ENCODE results near the gene SEPTIN14. TPM values are rescaled to one million over a fixed set of nuclear protein-coding genes. Genes with fewer than 3 reads are reported as not detected.

SEPTIN14 gene
- total RNA-seq, 1 experiment from 2014 or later: not detected

DNA sequence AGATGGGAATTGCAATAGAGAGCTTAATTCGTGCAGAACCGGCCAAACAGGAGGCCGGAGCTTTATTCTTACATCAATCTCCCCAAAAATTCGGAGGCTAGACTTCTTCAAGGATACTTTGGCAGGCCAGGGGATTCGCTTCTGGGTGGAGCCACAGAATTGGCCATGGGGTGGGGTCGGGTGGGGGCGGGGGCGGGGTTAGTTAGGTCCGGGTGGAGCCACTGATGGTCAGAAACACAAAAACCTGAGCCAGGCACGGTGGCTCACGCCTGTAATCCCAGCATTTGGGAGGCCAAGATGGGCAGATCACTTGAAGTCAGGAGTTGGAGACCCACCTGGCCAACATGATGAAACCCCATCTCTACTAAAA lies 87.5 kb downstream of the SEPTIN14 start:
- in situ Hi-C loops (cut with HindIII; ENCODE audit: low pct_unique_long_range_greater_than_20kb, low sequenced_read_pairs) (no loop called here), intact Hi-C loops (cut with micrococcal nuclease; ENCODE audit: unreplicated experiment) (no loop called here)
- Histone ChIP-seq H3K9me3 (ENCODE audit: control insufficient read depth, insufficient read depth, low read depth, low read length) (no peaks in the 10 kb centered on the region), H3K4me3 (ENCODE audit: low read depth in 2 of 2, low read length in 2 of 2) (peak overlapping the region in 1 of 2 experiments; percentile 20; a peak in 1 of 4 replicates), H3K4me1 (ENCODE audit: control insufficient read depth, insufficient read depth, low read length) (peaks cover 23% of the 10 kb centered on the region), H3K27ac (ENCODE audit: low read length) (peak overlapping the region; percentile 78), H3K27me3 (ENCODE audit: control insufficient read depth, insufficient read depth, low read length) (no peaks in the 10 kb centered on the region), H3K36me3 (ENCODE audit: control insufficient read depth, insufficient read depth, low read length) (no peaks in the 10 kb centered on the region)
- TF ChIP-seq, protein P1, sequence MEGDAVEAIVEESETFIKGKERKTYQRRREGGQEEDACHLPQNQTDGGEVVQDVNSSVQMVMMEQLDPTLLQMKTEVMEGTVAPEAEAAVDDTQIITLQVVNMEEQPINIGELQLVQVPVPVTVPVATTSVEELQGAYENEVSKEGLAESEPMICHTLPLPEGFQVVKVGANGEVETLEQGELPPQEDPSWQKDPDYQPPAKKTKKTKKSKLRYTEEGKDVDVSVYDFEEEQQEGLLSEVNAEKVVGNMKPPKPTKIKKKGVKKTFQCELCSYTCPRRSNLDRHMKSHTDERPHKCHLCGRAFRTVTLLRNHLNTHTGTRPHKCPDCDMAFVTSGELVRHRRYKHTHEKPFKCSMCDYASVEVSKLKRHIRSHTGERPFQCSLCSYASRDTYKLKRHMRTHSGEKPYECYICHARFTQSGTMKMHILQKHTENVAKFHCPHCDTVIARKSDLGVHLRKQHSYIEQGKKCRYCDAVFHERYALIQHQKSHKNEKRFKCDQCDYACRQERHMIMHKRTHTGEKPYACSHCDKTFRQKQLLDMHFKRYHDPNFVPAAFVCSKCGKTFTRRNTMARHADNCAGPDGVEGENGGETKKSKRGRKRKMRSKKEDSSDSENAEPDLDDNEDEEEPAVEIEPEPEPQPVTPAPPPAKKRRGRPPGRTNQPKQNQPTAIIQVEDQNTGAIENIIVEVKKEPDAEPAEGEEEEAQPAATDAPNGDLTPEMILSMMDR (IDR thresholded peaks at IDR 0.05): no peak
- TF ChIP-seq TCF7L2 (IDR thresholded peaks at IDR 0.05; ENCODE audit: low read depth, low read length): no peak
- TF ChIP-seq SIN3A (IDR thresholded peaks at IDR 0.05; ENCODE audit: borderline replicate concordance, insufficient read depth, low read depth, low read length): no peak
- TF ChIP-seq, protein P2, sequence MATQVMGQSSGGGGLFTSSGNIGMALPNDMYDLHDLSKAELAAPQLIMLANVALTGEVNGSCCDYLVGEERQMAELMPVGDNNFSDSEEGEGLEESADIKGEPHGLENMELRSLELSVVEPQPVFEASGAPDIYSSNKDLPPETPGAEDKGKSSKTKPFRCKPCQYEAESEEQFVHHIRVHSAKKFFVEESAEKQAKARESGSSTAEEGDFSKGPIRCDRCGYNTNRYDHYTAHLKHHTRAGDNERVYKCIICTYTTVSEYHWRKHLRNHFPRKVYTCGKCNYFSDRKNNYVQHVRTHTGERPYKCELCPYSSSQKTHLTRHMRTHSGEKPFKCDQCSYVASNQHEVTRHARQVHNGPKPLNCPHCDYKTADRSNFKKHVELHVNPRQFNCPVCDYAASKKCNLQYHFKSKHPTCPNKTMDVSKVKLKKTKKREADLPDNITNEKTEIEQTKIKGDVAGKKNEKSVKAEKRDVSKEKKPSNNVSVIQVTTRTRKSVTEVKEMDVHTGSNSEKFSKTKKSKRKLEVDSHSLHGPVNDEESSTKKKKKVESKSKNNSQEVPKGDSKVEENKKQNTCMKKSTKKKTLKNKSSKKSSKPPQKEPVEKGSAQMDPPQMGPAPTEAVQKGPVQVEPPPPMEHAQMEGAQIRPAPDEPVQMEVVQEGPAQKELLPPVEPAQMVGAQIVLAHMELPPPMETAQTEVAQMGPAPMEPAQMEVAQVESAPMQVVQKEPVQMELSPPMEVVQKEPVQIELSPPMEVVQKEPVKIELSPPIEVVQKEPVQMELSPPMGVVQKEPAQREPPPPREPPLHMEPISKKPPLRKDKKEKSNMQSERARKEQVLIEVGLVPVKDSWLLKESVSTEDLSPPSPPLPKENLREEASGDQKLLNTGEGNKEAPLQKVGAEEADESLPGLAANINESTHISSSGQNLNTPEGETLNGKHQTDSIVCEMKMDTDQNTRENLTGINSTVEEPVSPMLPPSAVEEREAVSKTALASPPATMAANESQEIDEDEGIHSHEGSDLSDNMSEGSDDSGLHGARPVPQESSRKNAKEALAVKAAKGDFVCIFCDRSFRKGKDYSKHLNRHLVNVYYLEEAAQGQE (IDR thresholded peaks at IDR 0.05; ENCODE audit: insufficient read depth in 1 of 2, low read depth in 2 of 2, low read length in 1 of 2): no peak
- TF ChIP-seq POLR2AphosphoS5 (IDR thresholded peaks at IDR 0.05; ENCODE audit: low read depth, low read length): no peak
- ATAC-seq (0 out of 2 replicates have a peak, but pooled peaks have one; percentile 5), DNase-seq (ENCODE audit: low read depth, low spot score) (no peak)
- ChIA-PET CTCF (no interaction called here), POLR2A (interaction anchor here (0.7 kb wide), 1 partner anchor 57 kb away, joined by 3 read pairs; no protein-coding TSS in a partner anchor)
- BruUV-seq (replicated peaks): no TSS peak

DNA sequence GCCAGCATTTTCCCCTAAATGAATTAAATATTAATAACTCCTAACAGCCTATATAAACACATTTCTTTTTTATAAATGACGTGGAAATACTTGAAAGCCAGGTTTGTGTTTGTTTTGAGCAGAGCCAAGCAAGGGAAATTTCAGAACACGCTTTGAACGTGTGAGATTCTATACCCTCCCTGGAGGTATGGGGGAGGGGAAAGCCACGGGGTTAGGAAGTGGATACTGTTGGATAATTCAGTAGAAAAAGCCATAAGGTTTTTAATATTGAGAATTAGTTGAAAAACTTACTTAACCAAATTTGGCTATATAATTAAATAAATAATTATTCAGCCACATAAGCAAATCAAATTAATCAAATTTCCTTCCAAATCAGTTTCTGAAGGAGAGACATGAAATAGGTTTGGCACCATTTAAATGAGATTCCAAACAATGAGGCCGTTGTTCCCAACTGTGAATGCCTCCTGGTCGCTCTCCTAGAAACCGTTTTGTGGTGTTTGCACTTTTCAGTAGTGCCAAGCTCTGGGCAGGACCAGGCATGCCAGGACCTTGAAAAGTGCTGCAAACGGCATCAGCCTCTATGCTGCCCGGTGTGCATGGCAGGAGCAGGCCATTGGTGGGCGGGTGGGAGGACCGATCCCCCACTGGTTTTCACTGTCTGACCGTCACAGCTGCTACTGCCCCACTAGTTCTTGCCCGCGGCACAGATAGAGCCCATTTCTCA lies 88.1 kb downstream of the SEPTIN14 start:
- no peak for DNase-seq (ENCODE audit: low read depth, low spot score)
- in situ Hi-C loops (cut with HindIII; ENCODE audit: low pct_unique_long_range_greater_than_20kb, low sequenced_read_pairs): no loop called here

More for the DNA sequence above, 88.1 kb downstream of the SEPTIN14 start:
- Histone ChIP-seq H3K36me3 (ENCODE audit: control insufficient read depth, insufficient read depth, low read length) (no peaks in the 10 kb centered on the region), H3K4me1 (ENCODE audit: control insufficient read depth, insufficient read depth, low read length) (peaks cover 23% of the 10 kb centered on the region), H3K9me3 (ENCODE audit: control insufficient read depth, insufficient read depth, low read depth, low read length) (no peaks in the 10 kb centered on the region), H3K27me3 (ENCODE audit: control insufficient read depth, insufficient read depth, low read length) (no peaks in the 10 kb centered on the region), H3K27ac (ENCODE audit: low read length) (peak overlapping the region; percentile 78), H3K4me3 (ENCODE audit: low read depth in 2 of 2, low read length in 2 of 2) (peak overlapping the region in 1 of 2 experiments; percentile 20; a peak in 2 of 4 replicates)
- ChIA-PET POLR2A (interaction anchor here (0.7 kb wide), 1 partner anchor 57 kb away, joined by 3 read pairs; no protein-coding TSS in a partner anchor), CTCF (no interaction called here)
- peak; percentile 89 for ATAC-seq
- TF ChIP-seq TCF7L2 (IDR thresholded peaks at IDR 0.05; ENCODE audit: low read depth, low read length) (0 out of 2 replicates have a peak, but pooled peaks have one; percentile 34), SIN3A (IDR thresholded peaks at IDR 0.05; ENCODE audit: borderline replicate concordance, insufficient read depth, low read depth, low read length) (no peak)
- BruUV-seq (replicated peaks): no TSS peak
- intact Hi-C loops (cut with micrococcal nuclease; ENCODE audit: unreplicated experiment): no loop called here

Data from Panc1 (cell line).